Forelimb muscle (tissue), 1 donor: ENCODE measurements around the gene INSR. TPM values are rescaled to one million over a fixed set of nuclear protein-coding genes. Genes with fewer than 3 reads are reported as not detected.
"Not testable (repeated sequence)": the region's sequence is repeated elsewhere in the genome, so short reads cannot be mapped to it uniquely, and the experiment has no call there.

Source experiments
- DNase-seq: peaks from one replicate; pipeline ENCODE4 v3.0.0-alpha.2; 2013; ENCODE audit warnings: low read depth
- polyA plus RNA-seq: library from polyadenylated mRNA; unstranded; fragments of 120-200 nt; gene quantifications from one replicate; pipeline ENCODE4 v1.2.1, GENCODE V29; 2013; ENCODE audit not compliant: insufficient read length

The INSR gene
- polyA plus RNA-seq, 1 donor = 15.8 TPM

GRCh38 chr19:7258041-7258839 is 36.0 kb downstream of the INSR start:
- DNase-seq = no peak

DNA sequence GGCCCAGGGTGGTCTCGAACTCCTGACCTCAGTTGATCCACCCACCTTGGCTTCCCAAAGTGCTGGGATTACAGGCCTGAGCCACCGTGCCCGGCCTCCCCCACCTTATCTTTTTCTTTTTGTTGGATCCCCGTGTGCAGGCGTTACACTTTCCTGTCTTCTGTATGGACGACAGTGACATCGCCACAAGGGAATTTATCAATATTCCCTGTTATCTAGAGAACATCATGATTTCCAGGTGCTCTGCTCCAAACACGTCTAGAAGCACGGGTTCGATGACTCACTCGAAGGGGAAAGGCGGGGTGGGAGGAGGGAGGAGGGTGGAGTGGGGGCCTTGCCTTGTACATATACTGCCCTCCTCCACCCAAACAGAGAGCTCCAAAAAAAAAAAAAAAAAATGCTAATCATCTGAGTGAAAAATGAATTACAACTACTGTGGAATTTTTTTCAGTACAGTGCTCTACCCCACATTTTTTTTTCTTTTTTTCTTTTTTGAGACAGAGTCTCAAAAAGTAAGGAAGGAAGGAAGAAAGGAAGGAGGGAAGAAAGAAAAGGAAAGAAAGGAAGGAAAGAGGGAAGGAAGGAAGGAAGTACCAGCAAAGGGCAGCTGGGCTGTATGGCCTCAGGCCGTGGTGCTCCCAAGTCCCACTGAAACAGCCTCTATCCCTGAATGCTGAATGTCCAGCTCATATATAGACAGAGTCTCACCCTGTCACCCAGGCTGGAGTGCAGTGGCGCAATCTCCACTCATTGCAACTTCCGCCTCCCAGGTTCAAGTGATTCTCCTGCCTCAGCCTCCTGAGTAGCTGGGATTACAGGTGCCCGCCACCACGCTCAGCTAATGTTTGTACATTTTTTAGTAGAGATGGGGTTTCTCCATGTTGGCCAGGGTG is 36.8 kb downstream of the INSR start:
- no peak for DNase-seq

GRCh38 chr19:7255631-7256030 is 38.6 kb downstream of the INSR start:
- no peak for DNase-seq

GRCh38 chr19:7255119-7255518 is 39.1 kb downstream of the INSR start:
- no peak for DNase-seq

DNA sequence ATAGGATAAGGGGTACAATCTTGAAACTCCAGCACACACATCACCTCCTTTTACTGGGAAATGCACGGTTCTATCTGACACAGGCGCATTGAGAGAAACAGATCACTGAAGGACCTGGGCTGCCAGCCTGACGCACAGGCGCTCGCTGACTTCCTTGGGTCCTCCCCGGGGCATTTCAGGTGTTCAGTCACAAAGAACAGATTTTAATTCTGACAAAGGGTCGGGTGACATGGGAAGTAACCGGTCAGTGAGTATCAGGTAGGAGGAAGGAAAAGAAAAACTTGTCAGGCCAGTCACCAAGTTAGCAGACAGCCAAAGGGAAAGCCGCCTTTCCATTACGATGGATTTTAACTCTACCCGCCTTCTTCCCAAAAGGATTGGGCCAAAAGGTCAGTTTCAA is 39.6 kb downstream of the INSR start:
- no peak for DNase-seq

GRCh38 chr19:7252364-7252763 is 41.9 kb downstream of the INSR start:
- DNase-seq = no peak

DNA sequence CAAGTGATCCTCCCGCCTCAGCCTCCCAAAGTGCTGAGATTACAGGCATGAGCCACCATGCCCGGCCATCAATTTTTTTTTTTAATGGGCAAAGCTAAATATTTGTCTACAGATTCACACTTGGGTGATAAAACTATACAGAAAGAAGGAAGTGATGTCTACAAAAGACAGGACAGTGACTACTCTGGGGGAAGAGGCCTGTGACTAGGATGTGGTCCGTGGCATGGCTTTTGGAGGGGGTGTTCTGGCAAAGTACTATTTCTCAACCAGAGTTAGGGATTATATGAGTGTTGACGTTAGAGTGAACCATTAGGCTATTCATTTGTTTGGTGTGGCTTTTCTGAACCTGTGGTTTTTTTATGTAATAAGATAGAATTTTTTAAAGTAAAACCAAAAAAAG is 42.7 kb downstream of the INSR start:
- no peak for DNase-seq

DNA sequence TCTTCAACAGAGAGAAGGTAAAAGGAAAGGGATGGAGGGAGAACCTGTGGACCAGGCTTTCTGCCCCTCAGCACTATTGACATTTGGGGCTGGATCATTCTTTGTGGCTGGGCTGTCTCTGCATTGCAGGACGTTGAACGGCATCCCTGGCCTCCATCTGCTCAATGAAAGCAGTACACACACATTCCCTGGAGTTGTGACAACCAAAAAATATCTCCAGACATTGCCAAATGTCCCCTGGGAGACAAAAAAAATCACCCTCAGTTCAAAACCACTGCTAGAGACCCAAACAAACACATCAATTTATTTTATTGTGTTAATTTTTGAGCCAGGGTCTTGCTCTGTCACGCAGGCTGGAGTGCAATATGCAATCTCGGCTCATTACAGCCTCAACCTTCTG is 43.3 kb downstream of the INSR start:
- no peak for DNase-seq

- DNase-seq = no peak
Measured at GRCh38 chr19:7250057-7250596, 44.1 kb downstream of the INSR start.

GRCh38 chr19:7247155-7247554 is 47.1 kb downstream of the INSR start:
- DNase-seq = no peak

DNA sequence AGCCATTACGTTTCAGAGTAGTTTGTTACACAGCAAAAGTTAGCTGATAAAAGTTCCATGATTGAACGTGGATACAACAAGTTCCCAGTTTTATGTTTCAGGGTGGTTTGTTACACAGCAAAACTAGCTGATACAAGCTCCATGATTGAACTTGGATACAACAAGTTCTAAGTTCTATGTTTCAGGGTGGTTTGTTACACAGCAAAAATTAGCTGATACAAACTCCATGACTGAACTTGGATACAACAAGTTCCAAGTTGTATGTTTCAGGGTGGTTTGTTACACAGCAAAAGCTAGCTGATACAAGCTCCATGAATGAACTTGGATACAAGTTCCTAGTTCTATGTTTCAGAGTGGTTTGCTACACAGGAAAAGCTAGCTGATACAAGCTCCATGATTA is 47.6 kb downstream of the INSR start:
- DNase-seq = no peak

GRCh38 chr19:7242601-7243258 is 51.5 kb downstream of the INSR start:
- DNase-seq = no peak

DNA sequence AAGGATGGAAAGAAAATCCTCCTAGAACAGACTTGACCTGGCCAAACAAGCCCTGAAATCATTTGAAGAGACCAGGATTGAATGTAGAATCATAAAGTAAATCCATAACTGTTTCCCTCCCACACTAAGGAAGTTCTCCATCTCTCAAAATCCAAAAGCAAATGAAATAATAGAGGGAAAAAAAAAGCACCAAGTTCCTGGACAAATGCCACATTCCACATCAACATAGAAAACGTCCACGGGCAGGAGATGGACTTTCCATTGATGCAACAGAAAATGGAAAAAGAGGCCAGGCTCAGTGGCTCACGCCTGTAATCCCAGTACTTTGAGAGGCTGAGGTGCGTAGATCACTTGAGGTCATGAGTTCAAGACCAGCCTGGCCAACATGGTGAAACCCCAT is 56.2 kb downstream of the INSR start:
- DNase-seq = no peak

GRCh38 chr19:7236153-7236552 is 58.1 kb downstream of the INSR start:
- no peak for DNase-seq

DNA sequence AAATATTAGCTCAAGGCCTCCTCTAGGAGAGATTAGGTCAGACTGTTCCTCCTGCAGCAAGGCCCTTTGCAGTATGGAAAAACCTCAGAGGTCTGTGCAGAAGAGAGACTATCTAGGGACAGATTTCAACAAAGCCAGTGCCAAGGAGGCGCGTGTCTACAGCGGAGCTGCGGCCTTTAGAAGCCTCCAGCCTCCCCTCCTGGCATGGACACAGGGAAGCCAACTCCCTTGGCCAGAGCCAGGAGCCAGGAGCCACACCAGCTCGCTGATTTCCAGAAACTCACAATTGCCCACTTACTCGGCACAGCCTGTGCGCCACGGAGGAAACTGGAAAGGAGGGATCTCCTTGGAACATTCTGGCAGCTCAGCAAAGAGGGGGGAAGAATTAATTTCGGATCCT is 63.4 kb downstream of the INSR start:
- DNase-seq = no peak

DNA sequence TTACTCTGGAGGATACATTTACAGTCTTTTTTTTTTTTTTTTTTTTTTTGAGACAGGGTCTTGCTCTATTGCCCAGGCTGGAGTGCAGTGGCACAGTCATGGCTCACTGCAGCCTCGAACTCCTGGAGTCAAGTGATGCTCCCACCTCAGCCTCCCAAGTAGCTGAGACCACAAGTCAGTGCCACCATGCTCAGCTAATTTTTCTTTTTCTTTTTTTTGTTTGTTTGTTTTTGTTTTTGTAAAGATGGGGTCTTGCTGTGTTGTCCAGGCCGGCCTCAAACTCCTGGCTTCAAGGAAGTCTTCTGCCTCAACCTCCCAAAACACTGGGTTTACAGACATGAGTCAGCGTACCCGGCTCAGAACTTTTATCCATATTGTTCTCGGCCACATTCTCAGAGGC is 64.5 kb downstream of the INSR start:
- no peak for DNase-seq

DNA sequence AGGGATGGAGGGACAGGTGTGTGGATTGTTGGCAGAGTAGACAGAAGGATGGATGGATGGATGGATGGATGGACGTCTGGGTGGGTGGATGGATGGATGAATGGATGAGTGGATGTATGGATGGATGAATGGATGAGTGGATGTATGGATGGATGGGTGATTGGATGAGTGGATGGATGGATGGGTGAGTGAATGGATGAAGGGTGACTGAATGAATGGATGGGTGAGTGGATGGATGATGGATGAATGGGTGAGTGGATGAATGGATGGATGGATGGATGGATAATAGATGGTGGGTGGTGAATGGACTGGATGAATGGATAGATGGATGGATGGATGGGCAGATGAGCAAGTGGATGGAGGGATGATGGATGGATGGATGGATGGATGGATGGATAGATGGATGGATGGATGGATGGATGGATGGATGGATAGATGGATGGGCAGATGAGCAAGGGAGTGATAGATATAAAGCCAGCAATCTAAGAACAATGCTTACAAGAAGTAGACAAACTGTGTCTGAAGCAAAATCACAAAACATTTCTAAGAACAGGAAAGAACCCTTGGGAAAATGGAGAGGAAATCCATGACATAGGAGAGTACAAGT is 65.2 kb downstream of the INSR start:
- DNase-seq = no peak

- no peak for DNase-seq
Measured at GRCh38 chr19:7227735-7228134, 66.5 kb downstream of the INSR start.

DNA sequence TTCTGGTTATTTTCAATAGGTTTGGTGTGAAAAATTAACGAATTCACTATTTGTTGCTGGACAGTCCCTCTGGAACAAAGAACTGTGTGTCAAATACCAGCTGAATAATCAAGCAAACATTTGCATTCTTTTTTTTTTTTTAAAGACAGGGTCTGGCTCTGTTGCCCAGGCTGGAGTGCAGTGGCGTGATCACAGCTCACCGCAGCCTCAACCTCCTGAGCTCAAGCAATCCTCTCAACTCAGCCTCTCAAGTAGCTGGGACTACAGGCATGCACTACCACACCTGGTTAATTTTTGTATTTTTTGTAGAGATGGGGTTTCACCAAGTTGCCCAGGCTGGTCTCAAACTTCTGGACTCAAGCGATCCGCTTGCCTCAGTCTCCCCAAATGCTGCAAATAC is 67.1 kb downstream of the INSR start:
- not testable (repeated sequence) for DNase-seq

GRCh38 chr19:7226739-7227138 is 67.5 kb downstream of the INSR start:
- DNase-seq = no peak

- no peak for DNase-seq
Measured at GRCh38 chr19:7225741-7226140, 68.5 kb downstream of the INSR start.

- no peak for DNase-seq
Measured at GRCh38 chr19:7224995-7225394, 69.2 kb downstream of the INSR start.
